ENCODE results near the gene SMAD5.

Gene SMAD5

DNA sequence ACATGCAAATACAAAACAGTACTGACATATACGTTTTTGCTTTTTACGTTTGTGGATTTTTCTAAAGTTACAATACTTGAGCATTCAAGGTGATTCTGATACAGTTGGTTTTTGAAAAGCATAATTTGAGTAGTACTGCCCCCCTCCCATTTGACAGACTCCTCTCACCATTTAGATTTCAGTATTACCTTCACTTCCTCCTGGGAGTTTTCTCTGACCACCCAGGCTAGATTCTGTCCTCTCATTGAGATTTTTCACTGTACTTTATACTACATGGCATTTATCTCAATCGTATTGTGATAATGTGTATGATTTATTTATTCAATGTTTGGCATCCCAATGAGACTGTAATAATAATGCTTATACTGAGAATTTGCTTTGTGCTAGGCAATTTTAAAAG lies 32.8 kb upstream of the SMAD5 start:
- no peak for TF ChIP-seq FOXP2 (optimal IDR thresholded peaks at IDR 0.05; ENCODE audit: borderline replicate concordance, extremely low read depth, extremely low read length, insufficient read depth)
- TF ChIP-seq TAF1 (IDR thresholded peaks at IDR 0.05; ENCODE audit: borderline replicate concordance, insufficient read depth, low read length) = no peak
- TF ChIP-seq SIN3A (IDR thresholded peaks at IDR 0.05; ENCODE audit: borderline replicate concordance, insufficient read depth, low read length) = no peak
- TF ChIP-seq POLR2AphosphoS5 (IDR thresholded peaks at IDR 0.05; ENCODE audit: low read depth, low read length) = no peak
- TF ChIP-seq, protein P1, sequence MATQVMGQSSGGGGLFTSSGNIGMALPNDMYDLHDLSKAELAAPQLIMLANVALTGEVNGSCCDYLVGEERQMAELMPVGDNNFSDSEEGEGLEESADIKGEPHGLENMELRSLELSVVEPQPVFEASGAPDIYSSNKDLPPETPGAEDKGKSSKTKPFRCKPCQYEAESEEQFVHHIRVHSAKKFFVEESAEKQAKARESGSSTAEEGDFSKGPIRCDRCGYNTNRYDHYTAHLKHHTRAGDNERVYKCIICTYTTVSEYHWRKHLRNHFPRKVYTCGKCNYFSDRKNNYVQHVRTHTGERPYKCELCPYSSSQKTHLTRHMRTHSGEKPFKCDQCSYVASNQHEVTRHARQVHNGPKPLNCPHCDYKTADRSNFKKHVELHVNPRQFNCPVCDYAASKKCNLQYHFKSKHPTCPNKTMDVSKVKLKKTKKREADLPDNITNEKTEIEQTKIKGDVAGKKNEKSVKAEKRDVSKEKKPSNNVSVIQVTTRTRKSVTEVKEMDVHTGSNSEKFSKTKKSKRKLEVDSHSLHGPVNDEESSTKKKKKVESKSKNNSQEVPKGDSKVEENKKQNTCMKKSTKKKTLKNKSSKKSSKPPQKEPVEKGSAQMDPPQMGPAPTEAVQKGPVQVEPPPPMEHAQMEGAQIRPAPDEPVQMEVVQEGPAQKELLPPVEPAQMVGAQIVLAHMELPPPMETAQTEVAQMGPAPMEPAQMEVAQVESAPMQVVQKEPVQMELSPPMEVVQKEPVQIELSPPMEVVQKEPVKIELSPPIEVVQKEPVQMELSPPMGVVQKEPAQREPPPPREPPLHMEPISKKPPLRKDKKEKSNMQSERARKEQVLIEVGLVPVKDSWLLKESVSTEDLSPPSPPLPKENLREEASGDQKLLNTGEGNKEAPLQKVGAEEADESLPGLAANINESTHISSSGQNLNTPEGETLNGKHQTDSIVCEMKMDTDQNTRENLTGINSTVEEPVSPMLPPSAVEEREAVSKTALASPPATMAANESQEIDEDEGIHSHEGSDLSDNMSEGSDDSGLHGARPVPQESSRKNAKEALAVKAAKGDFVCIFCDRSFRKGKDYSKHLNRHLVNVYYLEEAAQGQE (IDR thresholded peaks at IDR 0.05; ENCODE audit: insufficient read depth in 1 of 2, low read depth in 2 of 2, low read length in 2 of 2) = no peak

DNA sequence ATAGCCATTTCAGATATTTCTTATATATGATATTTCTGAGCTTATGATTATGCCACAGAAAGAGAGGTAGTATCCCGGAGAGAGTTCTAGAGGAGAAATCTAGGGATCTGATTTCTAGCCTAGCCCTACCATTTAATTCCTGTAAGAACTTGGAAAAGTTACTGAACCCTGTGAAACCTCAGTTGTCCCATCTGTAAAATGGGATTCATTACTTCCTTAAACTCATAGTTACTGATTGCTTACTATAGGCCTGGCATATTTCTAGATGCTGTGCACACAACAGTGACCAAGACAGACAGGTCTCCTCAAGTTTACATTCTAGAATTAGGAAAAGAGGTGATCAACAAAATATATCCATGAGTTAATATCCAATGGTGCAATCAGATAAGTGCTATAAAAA lies 30.8 kb upstream of the SMAD5 start:
- TF ChIP-seq POLR2AphosphoS5 (IDR thresholded peaks at IDR 0.05; ENCODE audit: low read depth, low read length) (no peak), TAF1 (IDR thresholded peaks at IDR 0.05; ENCODE audit: borderline replicate concordance, insufficient read depth, low read length) (no peak), FOXP2 (optimal IDR thresholded peaks at IDR 0.05; ENCODE audit: borderline replicate concordance, extremely low read depth, extremely low read length, insufficient read depth) (no peak), SIN3A (IDR thresholded peaks at IDR 0.05; ENCODE audit: borderline replicate concordance, insufficient read depth, low read length) (no peak)
- TF ChIP-seq, protein P1 (IDR thresholded peaks at IDR 0.05; ENCODE audit: insufficient read depth in 1 of 2, low read depth in 2 of 2, low read length in 2 of 2) = no peak

DNA sequence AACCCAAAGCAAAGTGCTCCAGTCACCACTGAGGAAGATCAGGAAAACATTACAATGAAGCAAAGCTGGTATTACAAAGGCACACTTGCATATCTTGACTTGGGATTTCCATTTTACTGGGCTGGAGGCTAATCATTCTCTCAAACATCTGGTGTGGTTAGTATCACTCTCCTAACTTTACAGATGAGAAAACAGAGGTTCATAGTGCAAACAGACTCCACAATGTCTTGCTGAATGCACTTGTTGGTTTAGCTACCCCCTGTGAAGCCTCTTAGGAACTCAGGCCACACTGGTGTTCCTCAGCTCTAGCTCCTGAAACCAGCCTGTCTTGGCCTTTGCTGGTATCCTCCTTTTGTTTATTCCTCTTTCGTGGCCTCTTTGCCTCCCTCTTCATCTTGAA lies 29.5 kb upstream of the SMAD5 start:
- TF ChIP-seq, protein P1 (IDR thresholded peaks at IDR 0.05; ENCODE audit: insufficient read depth in 1 of 2, low read depth in 2 of 2, low read length in 2 of 2) = no peak
- TF ChIP-seq TAF1 (IDR thresholded peaks at IDR 0.05; ENCODE audit: borderline replicate concordance, insufficient read depth, low read length) (no peak), FOXP2 (optimal IDR thresholded peaks at IDR 0.05; ENCODE audit: borderline replicate concordance, extremely low read depth, extremely low read length, insufficient read depth) (no peak), POLR2AphosphoS5 (IDR thresholded peaks at IDR 0.05; ENCODE audit: low read depth, low read length) (no peak), SIN3A (IDR thresholded peaks at IDR 0.05; ENCODE audit: borderline replicate concordance, insufficient read depth, low read length) (no peak)

DNA sequence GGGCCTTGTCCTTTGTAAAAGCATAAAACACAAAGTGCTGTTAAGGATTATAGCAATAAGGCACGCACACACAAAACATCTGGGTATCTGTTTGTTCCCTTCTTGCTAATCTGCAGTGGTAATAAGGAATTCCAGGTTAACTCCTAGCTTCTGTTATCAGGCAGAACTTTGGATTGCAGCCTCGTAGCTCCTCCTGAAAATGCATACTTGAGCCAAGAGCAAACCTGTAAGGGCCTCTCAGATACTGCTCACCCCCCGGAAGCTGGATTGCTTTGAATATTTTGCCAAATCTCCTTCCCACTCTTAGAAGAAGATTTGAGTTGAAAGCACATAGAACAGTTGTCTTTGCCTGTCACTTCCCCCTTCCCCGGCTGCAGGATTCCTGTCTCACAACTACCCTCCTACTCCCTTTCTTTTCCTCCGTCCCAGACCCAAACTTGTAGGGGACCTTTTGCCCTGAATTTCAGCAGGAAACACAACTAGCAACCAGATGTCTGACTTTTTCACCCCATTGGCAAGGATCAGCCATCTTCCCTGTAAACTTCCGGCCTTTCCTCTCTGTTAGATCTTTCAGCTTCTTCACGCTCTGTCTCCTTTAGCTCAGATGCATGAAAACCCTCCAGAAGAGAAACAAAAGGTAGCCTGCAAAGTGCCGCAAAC lies 28.2 kb upstream of the SMAD5 start:
- no peak for TF ChIP-seq SIN3A (IDR thresholded peaks at IDR 0.05; ENCODE audit: borderline replicate concordance, insufficient read depth, low read length)
- no peak for TF ChIP-seq POLR2AphosphoS5 (IDR thresholded peaks at IDR 0.05; ENCODE audit: low read depth, low read length)
- TF ChIP-seq TAF1 (IDR thresholded peaks at IDR 0.05; ENCODE audit: borderline replicate concordance, insufficient read depth, low read length) = no peak
- no peak for TF ChIP-seq FOXP2 (optimal IDR thresholded peaks at IDR 0.05; ENCODE audit: borderline replicate concordance, extremely low read depth, extremely low read length, insufficient read depth)
- TF ChIP-seq, protein P1 (IDR thresholded peaks at IDR 0.05; ENCODE audit: insufficient read depth in 1 of 2, low read depth in 2 of 2, low read length in 2 of 2) = no peak

All from PFSK-1 (cell line).